NOMO-1 treated with DMSO at 0.1 percent for 48 hours (cell line): ENCODE results near the gene INTU.
"Not testable (repeated sequence)": the region's sequence is repeated elsewhere in the genome, so short reads cannot be mapped to it uniquely, and the experiment has no call there.

Source experiments
- DNase-seq: peaks from one replicate; lab custom pipeline; 2025; ENCODE audit not compliant: unreplicated experiment; lab: John Stamatoyannopoulos, UW

The INTU gene

GRCh38 chr4:127642169-127642568 is 9.4 kb downstream of the INTU start:
- DNase-seq, result no peak

GRCh38 chr4:127643791-127644190 is 11.0 kb downstream of the INTU start:
- DNase-seq, result no peak

DNA sequence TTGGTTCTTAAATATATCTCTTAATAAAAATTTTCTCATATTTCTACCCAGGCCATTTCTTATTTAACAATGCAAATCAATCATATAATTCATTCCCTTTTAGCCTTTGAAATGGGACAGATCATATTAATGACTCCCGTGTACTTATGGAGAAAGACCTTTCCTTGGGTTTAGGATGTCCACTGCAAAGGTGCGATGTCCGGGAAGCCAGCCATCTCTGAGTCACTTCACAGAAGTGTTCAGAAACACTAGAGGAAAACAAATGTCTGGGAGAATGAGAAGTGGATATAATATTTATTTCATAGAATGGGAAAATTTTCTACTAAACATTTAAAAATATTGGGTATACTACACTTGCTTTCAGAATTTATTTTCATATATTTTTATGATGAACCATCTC is 15.3 kb downstream of the INTU start:
- no peak for DNase-seq

GRCh38 chr4:127655590-127655989 is 22.8 kb downstream of the INTU start:
- not testable (repeated sequence) for DNase-seq

DNA sequence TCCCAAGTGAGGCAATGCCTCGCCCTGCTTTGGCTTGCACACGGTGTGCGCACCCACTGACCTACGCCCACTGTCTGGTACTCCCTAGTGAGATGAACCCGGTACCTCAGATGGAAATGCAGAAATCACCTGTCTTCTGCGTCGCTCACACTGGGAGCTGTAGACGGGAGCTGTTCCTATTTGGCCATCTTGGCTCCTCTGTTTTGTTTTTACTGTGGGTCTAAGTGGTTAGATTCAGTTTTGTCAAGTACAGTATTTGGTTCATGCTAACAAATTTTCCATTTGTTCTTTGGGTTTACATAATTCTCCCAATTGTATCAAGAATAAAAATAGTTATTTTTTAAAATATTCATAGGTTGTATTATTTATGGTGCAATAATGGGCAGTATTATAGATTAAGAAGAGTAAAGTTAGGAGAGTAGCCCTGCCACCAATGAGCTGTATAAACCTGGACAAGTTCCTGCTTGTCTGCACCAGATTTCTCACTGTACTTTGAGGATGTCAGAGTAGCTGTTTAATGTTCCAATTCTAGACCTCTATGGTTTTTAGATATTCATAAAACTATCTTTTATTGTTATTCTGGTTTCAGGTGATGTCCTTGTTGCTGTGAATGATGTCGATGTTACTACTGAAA is 23.4 kb downstream of the INTU start:
- DNase-seq, result no peak

GRCh38 chr4:127660284-127660885 is 27.6 kb downstream of the INTU start:
- no peak for DNase-seq

DNA sequence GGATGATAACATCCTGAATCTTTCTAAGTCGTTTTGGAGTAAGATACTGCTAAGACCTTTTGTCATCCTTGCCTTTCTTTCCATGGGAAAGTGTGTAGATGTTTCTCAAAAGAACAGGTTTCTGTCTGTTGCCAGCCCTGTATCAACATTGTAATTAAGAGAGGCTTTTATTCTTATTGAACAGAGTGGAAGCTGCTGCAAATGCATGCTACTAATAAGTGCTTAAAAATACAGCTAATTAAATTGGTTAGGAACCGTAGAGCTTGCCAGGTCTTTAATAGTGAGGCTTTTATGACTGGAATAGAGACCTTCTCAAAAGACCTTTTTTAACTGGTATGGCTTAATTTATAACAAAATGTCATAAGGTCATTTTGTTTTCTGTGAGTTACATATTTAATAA is 34.4 kb downstream of the INTU start:
- no peak for DNase-seq

DNA sequence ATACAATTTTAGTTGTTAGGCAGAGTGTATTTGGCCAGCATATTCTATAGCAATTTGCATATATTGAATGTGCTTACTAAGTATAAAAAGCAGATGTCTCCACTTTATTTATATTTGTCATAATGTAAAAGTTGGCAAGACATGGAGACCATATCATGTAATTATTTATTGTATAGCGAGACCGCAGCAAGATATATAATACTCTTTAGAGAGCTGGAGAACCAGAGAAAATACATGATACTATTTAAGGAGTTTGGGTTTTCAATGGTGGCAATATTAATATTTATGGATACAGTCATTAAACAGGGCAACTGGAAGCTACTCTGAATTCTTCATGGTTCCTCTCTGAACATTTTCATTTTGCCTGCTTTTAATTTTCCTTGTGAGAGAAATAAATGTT is 35.0 kb downstream of the INTU start:
- no peak for DNase-seq

- DNase-seq, result no peak
Measured at GRCh38 chr4:127668770-127669169, 36.0 kb downstream of the INTU start.

DNA sequence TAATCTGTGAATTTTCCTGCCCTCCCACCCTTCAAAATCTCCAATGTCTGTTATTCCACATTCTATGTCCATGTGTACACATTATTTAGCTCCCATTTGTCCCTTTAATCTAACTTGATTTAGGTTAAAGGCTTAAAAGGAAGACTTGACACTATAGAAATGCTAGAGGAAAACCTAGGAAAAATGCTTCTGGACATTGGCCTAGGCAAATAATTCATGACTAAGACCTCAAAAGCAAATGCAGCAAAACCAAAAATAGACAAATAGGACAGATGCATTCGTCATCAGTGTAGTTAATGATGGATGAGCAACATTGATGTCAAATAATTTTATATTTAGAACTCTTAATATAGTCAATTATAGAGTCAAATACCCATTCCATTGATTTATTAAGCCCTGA is 36.9 kb downstream of the INTU start:
- DNase-seq, result no peak

DNA sequence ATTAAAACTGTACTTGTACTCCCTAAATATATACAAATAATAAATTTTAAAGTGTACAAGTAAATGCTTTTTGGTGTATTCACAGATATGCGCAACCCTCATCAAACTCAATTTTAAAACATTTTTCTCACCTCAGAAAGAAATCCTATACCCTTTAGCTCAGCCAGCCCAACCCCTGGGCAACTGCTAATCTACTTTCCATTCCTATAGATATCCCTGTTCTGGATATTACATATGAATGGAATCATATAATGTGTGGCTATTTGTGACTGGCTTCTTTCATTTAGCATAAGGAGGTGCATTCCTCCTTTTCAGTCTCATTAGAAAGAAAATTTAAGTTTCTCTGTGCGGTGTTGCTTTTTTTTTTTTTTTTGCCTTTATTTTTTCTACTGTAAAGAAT is 39.4 kb downstream of the INTU start:
- no peak for DNase-seq

- no peak for DNase-seq
Measured at GRCh38 chr4:127685292-127685691, 52.5 kb downstream of the INTU start.

- no peak for DNase-seq
Measured at GRCh38 chr4:127686658-127687057, 53.9 kb downstream of the INTU start.

DNA sequence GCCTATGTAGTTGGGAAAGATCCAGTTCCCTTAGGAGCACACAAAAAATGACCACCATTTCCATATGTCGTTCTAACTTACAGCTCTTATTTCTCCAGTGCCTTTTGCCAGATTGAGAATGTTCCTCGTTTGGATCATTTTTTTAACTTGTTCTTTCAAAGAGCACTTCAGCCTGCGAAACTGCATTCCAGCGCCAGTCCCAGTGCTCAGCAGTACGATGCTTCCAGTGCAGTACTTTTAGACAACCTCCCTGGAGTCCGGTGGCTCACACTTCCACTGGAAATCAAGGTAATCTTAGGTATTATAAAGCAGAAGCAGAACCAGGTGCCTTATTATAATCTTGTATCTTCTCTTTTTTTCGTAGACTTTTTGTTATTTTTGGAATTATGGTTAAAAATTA is 54.8 kb downstream of the INTU start:
- no peak for DNase-seq

GRCh38 chr4:127698789-127699200 is 66.0 kb downstream of the INTU start:
- peak; percentile 89 for DNase-seq

DNA sequence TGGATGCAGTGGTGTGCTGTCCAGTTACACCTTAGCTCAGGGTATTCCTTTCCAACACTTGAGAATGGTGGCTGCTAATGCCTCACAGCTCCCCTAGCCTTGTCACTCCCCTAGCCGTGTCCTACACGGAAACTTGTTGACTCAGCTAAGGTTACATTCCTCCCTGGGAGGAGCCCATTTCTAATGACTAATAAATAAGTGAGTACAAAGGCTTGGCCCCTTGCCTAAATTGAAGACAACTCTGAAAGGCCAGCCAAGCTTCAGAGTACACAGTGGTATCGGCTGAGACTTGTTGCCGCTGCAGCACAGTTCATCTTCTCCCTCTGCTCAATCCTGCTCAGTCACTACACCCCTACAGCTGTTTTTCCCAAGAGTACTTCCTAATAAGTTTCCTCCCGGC is 76.2 kb downstream of the INTU start:
- no peak for DNase-seq

- no peak for DNase-seq
Measured at GRCh38 chr4:127709456-127709855, 76.7 kb downstream of the INTU start.

- no peak for DNase-seq
Measured at GRCh38 chr4:127730142-127730913, 97.6 kb downstream of the INTU start, which contains the start of gene SLC25A31. TSS of gene SLC25A31 (plus strand) at chr4:127730400. CDS start at chr4:127730546, 146 bp downstream.

DNA sequence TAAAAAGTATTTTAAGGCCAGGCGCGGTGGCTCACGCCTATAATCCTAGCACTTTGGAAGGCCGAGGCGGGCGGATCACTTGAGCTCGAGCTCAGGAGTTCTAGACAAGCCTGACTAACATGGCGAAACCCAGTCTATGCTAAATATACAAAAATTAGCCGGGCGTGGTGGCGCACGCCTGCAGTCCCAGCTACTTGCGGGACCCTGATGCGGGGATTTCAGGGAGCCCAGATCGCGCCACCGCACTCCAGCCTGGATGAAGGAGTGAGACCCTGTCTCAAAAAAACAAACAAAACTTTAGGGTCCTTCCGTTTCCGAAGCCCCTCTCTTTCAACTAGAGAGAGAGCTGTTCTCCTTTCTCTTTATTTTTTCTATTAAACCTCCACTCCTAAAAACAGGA is 98.6 kb downstream of the INTU start:
- DNase-seq, result no peak

DNA sequence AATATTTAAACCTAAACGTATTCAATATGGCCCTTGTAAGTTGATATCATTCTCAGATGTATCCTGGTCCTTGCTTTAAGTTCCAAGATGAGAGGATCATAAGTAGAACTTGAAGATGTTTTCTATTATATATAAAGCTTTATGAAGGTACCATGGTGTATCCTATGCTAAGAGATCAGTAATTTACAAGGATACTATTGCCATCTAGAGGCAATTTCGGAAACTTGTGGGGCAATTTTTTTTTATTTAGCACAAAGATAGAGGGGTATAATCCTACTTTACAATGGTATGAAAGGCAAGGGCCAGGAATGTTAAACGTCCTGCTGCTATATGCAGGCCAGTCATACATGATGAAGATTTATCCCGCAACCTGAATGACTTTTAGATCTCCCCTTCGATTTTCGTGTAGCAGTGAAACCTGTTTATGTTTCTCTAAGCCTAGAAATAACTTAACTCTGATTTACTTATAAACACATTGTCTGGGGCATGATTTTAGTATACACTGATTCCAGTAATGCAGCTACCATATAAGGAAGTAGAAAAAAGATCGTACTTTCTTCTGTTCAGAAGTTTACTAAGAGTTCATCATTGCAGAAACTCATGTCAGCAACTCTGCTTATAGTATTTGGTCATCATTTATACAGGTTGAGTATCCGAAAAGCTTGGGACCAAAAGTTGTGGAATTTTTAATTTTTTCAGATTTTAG is 100.0 kb downstream of the INTU start:
- DNase-seq, result peak; percentile 32

DNA sequence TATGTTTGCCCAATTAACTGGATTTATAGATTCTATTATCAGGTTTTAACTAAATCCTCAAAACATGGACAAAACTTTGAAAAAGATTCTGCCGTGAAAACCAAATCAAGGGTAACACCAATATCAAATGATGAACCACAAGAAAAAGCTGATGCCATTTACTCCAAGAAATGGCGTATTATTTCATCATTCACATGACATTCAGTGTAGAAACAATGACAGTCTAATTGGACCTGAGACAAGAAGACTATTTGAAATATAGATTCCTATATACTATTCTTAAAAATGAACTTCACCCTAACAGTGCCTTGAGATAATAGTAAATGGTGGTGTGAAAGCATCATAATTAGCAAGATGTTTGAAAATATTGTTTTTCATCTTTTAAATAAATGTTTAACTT is 102.2 kb downstream of the INTU start:
- no peak for DNase-seq

- no peak for DNase-seq
Measured at GRCh38 chr4:127737295-127737694, 104.5 kb downstream of the INTU start.
